H1 (cell line): ENCODE results near the gene DAW1. TPM values are rescaled to one million over a fixed set of nuclear protein-coding genes. Genes with fewer than 3 reads are reported as not detected.

Experiments used
- CTBP2 ChIP-seq: IDR thresholded peaks from 2 replicates; pipeline ENCODE4 v1.7.0; 2011; ENCODE audit warnings: borderline replicate concordance, mild to moderate bottlenecking, moderate library complexity, mixed read lengths, low read length; ENCODE audit not compliant: insufficient read depth, insufficient read length
- TCF12 ChIP-seq: IDR thresholded peaks from 2 replicates; pipeline ENCODE4 v1.6.1; 2011; ENCODE audit warnings: low read depth, mild to moderate bottlenecking, low read length
- ZNF274 ChIP-seq: IDR thresholded peaks from 2 replicates; pipeline ENCODE4 v1.7.0; 2012; ENCODE audit warnings: low read length, borderline replicate concordance; ENCODE audit errors: extremely low read depth
- polyA plus RNA-seq, 7 experiments: library from polyadenylated mRNA; depleted of rRNA in 3 of 7; stranded (reverse) in 5 of 7; unstranded in 2 of 7; fragments of >200 nt in 5 of 7; fragments of 200-250 nt in 2 of 7; gene quantifications; 1 replicate in 5 of 7; 2 replicates in 1 of 7; 4 replicates in 1 of 7; pipeline versions ENCODE4 v1.2.1 to v1.2.3, GENCODE V29; 2011 to 2013; ENCODE audit warnings: missing spikeins in 2 of 7, mixed read lengths in 2 of 7
- total RNA-seq: library from RNA; stranded (reverse); fragmentation: NEBNext Ultra II Directional; extraction: Animal tissue kit (Norgen Biotek cat#: 25700); gene quantifications from 2 replicates; pipeline ENCODE4 v1.2.1, GENCODE V29; 2021
- TF ChIP-seq, protein P1 (sequence below): fragments of 300-600 bp; sonication (generic); IDR thresholded peaks from 2 replicates; pipeline ENCODE4 v1.7.1; 2012; ENCODE audit warnings: low read length, moderate library complexity, mild to moderate bottlenecking, inconsistent platforms; ENCODE audit not compliant: insufficient replicate concordance

The DAW1 gene
- total and polyA plus RNA-seq, 2 of the 8 experiments (the other 6 are each of a cell fraction or from before 2014, with no cell fraction given) = 0.44 to 1.4 TPM

DNA sequence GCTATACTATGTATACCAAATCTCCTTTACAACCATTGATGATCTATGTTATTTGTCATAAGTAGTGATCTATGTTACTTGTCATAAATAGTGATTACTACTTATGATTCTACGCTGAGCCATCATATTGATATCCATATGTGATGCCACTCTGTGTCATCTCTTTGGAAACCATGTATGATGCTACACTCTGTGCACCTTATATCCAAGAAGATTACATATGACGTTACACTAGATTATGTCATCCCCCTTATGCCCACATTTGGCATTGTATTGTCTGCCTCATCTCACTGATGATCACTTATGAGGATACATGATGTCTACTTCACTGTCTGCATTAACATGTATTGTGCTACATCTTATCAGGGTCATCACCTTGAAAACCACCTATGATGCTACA, 42.9 kb downstream of the DAW1 start (continued):
- TF ChIP-seq, protein P1, sequence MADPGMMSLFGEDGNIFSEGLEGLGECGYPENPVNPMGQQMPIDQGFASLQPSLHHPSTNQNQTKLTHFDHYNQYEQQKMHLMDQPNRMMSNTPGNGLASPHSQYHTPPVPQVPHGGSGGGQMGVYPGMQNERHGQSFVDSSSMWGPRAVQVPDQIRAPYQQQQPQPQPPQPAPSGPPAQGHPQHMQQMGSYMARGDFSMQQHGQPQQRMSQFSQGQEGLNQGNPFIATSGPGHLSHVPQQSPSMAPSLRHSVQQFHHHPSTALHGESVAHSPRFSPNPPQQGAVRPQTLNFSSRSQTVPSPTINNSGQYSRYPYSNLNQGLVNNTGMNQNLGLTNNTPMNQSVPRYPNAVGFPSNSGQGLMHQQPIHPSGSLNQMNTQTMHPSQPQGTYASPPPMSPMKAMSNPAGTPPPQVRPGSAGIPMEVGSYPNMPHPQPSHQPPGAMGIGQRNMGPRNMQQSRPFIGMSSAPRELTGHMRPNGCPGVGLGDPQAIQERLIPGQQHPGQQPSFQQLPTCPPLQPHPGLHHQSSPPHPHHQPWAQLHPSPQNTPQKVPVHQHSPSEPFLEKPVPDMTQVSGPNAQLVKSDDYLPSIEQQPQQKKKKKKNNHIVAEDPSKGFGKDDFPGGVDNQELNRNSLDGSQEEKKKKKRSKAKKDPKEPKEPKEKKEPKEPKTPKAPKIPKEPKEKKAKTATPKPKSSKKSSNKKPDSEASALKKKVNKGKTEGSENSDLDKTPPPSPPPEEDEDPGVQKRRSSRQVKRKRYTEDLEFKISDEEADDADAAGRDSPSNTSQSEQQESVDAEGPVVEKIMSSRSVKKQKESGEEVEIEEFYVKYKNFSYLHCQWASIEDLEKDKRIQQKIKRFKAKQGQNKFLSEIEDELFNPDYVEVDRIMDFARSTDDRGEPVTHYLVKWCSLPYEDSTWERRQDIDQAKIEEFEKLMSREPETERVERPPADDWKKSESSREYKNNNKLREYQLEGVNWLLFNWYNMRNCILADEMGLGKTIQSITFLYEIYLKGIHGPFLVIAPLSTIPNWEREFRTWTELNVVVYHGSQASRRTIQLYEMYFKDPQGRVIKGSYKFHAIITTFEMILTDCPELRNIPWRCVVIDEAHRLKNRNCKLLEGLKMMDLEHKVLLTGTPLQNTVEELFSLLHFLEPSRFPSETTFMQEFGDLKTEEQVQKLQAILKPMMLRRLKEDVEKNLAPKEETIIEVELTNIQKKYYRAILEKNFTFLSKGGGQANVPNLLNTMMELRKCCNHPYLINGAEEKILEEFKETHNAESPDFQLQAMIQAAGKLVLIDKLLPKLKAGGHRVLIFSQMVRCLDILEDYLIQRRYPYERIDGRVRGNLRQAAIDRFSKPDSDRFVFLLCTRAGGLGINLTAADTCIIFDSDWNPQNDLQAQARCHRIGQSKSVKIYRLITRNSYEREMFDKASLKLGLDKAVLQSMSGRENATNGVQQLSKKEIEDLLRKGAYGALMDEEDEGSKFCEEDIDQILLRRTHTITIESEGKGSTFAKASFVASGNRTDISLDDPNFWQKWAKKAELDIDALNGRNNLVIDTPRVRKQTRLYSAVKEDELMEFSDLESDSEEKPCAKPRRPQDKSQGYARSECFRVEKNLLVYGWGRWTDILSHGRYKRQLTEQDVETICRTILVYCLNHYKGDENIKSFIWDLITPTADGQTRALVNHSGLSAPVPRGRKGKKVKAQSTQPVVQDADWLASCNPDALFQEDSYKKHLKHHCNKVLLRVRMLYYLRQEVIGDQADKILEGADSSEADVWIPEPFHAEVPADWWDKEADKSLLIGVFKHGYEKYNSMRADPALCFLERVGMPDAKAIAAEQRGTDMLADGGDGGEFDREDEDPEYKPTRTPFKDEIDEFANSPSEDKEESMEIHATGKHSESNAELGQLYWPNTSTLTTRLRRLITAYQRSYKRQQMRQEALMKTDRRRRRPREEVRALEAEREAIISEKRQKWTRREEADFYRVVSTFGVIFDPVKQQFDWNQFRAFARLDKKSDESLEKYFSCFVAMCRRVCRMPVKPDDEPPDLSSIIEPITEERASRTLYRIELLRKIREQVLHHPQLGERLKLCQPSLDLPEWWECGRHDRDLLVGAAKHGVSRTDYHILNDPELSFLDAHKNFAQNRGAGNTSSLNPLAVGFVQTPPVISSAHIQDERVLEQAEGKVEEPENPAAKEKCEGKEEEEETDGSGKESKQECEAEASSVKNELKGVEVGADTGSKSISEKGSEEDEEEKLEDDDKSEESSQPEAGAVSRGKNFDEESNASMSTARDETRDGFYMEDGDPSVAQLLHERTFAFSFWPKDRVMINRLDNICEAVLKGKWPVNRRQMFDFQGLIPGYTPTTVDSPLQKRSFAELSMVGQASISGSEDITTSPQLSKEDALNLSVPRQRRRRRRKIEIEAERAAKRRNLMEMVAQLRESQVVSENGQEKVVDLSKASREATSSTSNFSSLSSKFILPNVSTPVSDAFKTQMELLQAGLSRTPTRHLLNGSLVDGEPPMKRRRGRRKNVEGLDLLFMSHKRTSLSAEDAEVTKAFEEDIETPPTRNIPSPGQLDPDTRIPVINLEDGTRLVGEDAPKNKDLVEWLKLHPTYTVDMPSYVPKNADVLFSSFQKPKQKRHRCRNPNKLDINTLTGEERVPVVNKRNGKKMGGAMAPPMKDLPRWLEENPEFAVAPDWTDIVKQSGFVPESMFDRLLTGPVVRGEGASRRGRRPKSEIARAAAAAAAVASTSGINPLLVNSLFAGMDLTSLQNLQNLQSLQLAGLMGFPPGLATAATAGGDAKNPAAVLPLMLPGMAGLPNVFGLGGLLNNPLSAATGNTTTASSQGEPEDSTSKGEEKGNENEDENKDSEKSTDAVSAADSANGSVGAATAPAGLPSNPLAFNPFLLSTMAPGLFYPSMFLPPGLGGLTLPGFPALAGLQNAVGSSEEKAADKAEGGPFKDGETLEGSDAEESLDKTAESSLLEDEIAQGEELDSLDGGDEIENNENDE = no peak
- TF ChIP-seq ZNF274 (no peak), TCF12 (no peak), CTBP2 (no peak)
